ENCODE data around the gene ATG101.

ATG101 gene

GRCh38 chr12:52058631-52059361 is 11.0 kb upstream of the ATG101 start:
- DNase-seq, result no peak

- DNase-seq, result no peak
Observed at GRCh38 chr12:52059582-52060497, 9.9 kb upstream of the ATG101 start.

DNA sequence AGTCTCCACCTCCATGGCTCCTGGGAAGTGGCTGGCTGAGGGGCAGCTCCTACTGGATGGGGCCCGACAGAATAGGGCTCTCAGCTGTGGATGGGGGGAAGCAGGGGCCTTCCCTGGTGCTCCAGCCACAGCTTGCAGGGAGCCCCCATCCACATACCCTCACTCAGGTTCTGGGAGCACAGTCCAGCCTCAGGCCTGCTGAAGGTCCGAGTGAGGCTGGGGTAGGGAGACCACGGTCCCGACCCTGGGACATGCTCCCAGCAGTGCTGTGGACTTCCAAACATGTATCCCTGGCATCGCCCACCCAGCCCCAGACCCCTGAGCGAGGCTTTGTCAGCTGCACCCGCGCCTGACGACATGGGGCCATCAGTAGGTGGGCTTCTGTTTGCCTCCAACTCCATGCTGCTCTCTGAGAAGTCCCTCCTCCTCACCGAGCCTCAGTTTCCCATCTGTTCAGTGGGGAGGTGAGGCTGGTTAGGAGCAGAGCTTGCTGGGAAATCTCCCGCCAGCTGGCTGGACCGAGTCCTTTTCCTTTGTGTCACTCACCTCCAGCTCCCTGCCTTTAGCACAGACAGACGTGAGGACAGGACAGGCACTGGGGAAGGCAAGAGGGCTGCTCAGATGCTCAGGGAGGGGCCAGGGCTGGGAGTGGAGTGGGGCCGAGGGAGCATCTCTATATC is 9.1 kb upstream of the ATG101 start:
- DNase-seq, result no peak

DNA sequence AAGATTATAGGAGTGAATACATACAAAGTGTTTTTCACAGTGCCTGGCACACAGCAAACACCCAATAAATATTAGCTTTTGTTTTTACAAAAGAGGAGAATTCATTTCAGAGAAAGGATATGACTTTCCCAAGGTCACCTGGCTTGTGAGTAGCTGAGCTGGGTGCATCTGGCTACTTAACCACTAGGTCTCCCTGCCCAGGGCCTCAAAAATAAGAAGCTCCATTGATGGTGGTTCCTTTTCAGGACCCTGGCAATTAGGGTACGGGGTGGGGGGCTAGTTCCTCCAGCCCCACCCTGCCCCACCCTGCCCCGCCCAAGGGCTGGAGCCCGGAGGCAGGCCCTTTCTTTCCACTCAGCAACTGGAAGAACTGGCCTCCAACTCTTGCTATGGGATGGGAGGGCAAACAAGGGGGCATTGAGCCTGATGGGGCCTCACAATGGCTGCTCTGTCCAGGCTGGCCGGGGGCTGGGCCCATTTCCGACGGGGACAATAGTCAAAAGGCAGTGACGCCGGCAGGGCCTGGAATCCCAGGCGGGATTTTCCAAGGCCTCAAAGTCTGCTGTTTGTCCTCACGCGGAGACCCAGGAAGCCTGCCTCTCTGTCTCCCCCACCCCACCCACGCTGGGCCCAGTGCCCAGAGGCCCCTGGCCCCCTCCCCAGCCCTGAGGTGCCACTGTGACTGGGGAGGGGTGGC is 8.2 kb upstream of the ATG101 start:
- no peak for DNase-seq

DNA sequence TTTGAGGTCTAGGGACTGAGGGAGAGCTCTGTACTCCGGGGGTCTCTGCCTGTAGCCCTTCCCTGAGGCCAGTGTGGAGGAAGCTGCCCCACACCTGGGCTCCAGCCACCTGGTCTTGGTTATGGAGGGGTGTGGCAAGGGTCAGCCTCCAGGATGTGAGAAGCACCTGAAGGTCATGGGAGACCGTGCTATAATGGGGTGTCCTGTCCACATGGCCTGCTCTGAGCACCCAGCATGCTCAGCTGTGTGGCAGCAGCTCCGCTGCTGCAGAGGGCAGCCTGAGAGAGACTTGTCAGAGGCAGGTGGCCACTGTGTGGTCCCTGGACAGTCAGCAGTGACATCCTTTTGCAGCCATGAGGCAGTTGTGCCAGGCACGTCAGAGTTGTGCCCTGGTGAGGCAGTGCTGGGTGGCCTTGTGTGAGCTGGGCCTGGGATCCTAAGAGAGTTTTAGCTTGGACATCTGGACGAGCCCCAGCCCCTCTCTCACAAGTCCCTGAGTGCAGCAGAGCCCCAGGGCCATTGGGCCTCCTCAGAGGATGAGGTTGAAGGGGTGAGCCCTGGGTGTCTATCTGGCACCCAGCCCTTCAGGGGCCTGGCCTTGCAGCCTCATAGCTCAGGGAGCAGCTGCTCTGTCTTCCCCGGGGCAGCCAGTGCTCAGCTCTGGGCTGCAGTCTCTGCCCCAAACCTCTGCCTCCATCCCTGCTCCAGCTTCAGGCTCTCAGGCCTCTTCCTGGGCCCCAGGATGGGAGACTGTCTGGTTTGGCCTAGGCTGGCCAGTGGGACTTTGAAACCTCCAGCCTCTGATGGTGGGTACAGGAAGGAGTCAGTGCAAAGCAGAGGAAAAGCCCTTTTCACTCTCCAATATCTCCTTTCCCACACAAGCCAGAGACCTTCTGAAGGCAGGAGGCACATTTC is 7.4 kb upstream of the ATG101 start:
- DNase-seq, result no peak

DNA sequence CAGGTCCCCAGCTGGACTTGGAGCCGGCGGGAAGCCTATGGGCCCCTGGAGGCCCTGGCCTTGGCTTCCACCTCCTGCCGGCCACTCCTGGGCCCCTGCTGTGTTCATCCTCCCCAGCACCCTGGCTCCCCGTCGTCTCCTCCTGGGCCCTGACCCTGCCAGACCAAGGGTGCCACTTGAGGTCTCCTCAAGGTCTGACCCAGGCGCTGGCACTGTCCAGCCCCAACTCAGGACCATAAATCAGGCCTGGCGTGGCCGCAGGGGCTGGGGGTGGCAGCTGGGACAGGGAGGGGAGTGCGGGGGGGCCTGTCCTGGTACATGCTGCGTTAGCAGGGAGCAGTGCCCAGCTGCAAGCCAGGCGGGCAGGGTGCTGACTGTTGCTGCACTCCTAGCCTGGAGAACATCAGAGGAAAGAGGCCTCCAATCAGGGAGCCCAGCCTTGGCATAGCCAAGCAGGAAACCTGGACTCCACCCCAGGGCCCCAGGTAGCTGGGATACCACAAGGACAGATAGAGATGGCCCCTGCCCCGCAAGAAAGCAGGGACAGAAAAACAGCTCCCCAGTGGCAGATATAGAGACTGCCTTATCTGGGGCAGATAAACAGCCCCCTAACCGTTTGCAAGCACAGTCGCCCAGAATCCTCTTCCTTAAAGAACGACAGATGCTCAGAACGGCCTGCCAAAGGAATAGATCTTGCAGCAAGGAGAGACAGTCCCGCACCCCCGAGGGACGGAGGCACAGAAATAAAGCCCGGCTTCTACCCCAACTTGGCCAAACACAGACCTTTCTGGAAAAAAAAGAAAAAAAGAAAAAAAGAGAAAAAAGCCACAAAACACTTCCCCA is 6.5 kb upstream of the ATG101 start:
- DNase-seq, result no peak

GRCh38 chr12:52063981-52064649 is 5.7 kb upstream of the ATG101 start:
- DNase-seq, result no peak

GRCh38 chr12:52066346-52067080 is 3.3 kb upstream of the ATG101 start:
- no peak for DNase-seq

DNA sequence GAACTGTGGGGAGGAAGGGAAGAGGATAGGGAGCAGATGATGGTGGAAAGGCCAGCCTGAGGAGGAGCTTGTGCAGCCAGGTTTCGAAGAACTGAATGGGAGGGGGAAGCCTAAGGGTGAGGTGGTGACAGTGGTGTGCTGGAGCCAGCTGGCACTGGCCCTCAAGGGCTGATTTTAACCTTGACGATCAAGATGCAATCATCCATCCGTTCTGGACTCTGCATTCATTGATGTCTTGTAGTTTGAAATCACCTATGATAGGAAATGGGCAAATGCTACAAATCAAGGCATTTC is 2.8 kb upstream of the ATG101 start:
- DNase-seq, result no peak

GRCh38 chr12:52070185-52070925 is 577 bp downstream of the ATG101 start:
- no peak for DNase-seq

GRCh38 chr12:52073531-52074381 is 4.0 kb downstream of the ATG101 start:
- no peak for DNase-seq

GRCh38 chr12:52074971-52075724 is 5.4 kb downstream of the ATG101 start:
- DNase-seq, result no peak

DNA sequence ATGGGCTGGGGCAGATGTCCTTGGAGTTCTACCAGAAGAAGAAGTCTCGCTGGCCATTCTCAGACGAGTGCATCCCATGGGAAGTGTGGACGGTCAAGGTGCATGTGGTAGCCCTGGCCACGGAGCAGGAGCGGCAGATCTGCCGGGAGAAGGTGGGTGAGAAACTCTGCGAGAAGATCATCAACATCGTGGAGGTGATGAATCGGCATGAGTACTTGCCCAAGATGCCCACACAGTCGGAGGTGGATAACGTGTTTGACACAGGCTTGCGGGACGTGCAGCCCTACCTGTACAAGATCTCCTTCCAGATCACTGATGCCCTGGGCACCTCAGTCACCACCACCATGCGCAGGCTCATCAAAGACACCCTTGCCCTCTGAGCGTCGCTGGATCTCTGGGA is 7.0 kb downstream of the ATG101 start:
- DNase-seq, result no peak

DNA sequence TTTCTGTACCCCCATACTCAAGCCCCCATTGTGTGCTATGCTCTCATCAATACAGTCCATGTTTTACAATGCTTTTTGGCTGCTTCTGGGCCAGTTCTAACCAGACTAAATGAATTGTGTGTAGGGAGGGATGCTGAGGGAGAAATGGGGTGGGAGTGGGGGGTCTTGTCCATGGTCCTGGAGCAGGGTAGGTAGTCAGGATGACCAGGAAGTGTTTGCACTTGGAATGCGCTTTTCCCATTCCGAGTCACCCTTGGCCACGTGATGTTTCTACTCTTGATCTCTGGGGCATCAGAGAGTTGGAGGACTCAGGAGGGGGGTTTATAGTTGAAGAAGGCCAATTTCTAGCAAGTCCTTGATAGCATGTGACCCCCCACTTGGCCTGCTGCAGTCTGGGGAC is 8.5 kb downstream of the ATG101 start:
- DNase-seq, result no peak

DNA sequence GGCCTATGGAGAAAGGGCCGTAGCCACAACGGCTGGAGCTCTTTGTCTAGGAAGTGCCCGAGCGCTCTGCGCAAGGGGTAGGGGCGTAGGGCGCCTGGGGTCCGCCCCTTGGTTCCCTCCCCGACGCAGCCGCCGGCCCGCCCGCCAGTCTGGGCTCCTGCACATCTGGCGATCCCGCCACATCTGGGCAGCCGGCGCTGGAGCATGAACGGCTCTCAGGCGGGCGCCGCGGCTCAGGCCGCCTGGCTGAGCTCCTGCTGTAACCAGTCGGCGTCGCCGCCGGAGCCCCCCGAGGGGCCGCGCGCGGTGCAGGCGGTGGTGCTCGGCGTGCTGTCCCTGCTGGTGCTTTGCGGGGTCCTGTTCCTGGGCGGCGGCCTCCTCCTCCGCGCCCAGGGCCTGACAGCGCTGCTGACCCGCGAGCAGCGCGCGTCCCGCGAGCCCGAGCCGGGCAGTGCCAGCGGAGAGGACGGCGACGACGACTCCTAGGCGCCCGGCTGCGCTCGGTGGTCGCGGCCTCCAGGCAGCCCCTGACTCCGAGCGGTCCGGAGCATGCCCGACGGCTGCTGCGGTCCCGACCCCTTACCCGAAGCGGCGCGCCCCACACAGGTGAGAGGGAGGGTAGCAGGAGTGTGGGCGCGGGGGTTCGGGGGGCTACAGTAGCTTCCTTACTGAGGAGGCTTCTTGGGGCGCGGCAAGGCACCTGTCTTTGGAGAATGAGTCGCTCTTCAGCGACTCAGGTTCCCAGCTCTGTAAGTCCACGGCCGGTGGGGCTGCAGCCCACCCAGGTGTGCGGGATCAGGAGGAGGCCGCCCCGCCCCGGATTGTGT is 10.0 kb downstream of the ATG101 start, which contains the start of gene SMIM41:
SMIM41 (plus strand) TSS at position 129 of the 827 bp plus-strand sequence; CDS start at position 205, 76 bp downstream.
- no peak for DNase-seq
